Activated naive CD4-positive, alpha-beta T cell treated with anti-CD3 and anti-CD28 coated beads, Interleukin-2, amount 10 ng/mL, durations not matched to agents 7 days and 5 days (primary cell): ENCODE measurements around the gene LILRB2.

Source experiments
- CTCF ChIA-PET: fragments of 350-600 bp; sonication (Branson Sonifier 250); formaldehyde crosslinking; loops from one replicate; lab custom pipeline; 2021; ENCODE audit warnings: antibody characterized with exemption; lab: Charles Lee
- DNase-seq: peaks from one replicate; pipeline ENCODE4 v3.0.0-alpha.2; 2020
- H3K27ac Mint-ChIP-seq: one replicate; pipeline ENCODE4 v1.8.0; 2021; ENCODE audit warnings: mild to moderate bottlenecking, moderate library complexity, mixed read lengths
- H3K27me3 Mint-ChIP-seq: one replicate; pipeline ENCODE4 v1.8.0; 2021; ENCODE audit warnings: mild to moderate bottlenecking, mixed read lengths
- H3K36me3 Mint-ChIP-seq: one replicate; pipeline ENCODE4 v1.8.0; 2021; ENCODE audit warnings: mixed read lengths
- H3K4me1 Mint-ChIP-seq: one replicate; pipeline ENCODE4 v1.8.0; 2021; ENCODE audit warnings: mixed read lengths
- H3K4me3 Mint-ChIP-seq: one replicate; pipeline ENCODE4 v1.8.0; 2021; ENCODE audit warnings: mild to moderate bottlenecking, moderate library complexity, mixed read lengths
- H3K9me3 Mint-ChIP-seq: one replicate; pipeline ENCODE4 v1.8.0; 2021; ENCODE audit warnings: mixed read lengths

Gene LILRB2

DNA sequence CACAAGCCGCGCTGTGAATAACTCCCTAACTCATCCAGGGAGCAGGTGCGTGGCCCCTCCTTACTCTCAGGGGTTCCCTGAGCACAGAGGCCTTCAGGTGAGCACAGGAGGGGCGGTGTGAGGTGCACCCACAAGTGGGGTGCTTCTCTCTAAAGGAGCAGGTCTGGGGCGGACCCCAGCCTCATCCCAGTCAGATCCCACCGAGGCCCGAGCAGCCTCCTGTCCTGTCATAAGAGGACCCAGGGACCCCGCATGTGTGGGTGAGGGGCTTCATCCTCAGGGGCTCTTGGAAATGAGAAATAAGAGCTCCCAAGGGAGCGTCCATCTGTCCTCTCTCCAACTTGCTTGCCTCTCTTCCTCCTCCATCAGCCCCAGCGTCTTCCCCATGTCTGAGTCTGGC, 35.0 kb upstream of the LILRB2 start:
- Mint-ChIP-seq H3K4me3 (no peak overlapping the region), H3K36me3 (no peaks in the 10 kb centered on the region), H3K27me3 (peaks cover 72% of the 10 kb centered on the region), H3K9me3 (no peaks in the 10 kb centered on the region), H3K27ac (no peak overlapping the region), H3K4me1 (no peaks in the 10 kb centered on the region)
- DNase-seq, result no peak
- CTCF ChIA-PET, result interaction anchor here (1.0 kb wide), 1 partner anchor 11 kb away, joined by 3 read pairs; no protein-coding TSS in a partner anchor

- H3K9me3 Mint-ChIP-seq, result no peaks in the 10 kb centered on the region
- H3K4me1 Mint-ChIP-seq, result no peaks in the 10 kb centered on the region
- peaks cover 65% of the 10 kb centered on the region for H3K27me3 Mint-ChIP-seq
- no peak for DNase-seq
- no peak within 1 kb of the TSS for H3K4me3 Mint-ChIP-seq
- no peaks in the 10 kb centered on the region for H3K36me3 Mint-ChIP-seq
- CTCF ChIA-PET, result no interaction called here
- no peak within 1 kb of the TSS for H3K27ac Mint-ChIP-seq
Observed at GRCh38 chr19:54312436-54313377, 31.8 kb upstream of the LILRB2 start, which contains the start of gene LILRA5. LILRA5 (minus strand) TSS chr19:54313166; CDS start chr19:54313019, 147 bp downstream.

DNA sequence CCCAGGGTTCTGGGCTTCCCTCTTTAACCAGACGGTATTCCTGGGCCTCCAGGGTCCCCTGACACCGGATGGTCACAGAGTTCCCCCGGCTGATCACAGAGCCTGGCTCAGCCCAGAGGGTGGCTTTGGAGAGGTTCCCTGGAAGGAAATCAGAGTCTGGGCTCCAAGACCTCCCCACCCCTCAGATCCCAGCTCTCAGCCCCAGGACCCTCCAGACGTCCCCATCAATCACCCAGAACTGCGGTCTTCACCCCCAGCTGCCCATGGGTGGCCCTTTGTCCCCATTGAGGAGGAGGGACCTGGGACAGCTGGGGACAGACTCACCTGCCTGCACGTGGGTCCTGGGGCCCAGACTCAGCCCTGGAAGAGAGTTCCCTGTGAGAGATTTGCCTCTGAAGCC, 31.1 kb upstream of the LILRB2 start:
- DNase-seq, result no peak
- Mint-ChIP-seq H3K27me3 (peaks cover 65% of the 10 kb centered on the region), H3K9me3 (no peaks in the 10 kb centered on the region), H3K4me3 (no peak overlapping the region), H3K27ac (no peak overlapping the region), H3K4me1 (no peaks in the 10 kb centered on the region), H3K36me3 (no peaks in the 10 kb centered on the region)
- CTCF ChIA-PET, result no interaction called here

- CTCF ChIA-PET, result no interaction called here
- H3K4me3 Mint-ChIP-seq, result no peak overlapping the region
Observed at GRCh38 chr19:54311486-54311885, 30.6 kb upstream of the LILRB2 start.

DNA sequence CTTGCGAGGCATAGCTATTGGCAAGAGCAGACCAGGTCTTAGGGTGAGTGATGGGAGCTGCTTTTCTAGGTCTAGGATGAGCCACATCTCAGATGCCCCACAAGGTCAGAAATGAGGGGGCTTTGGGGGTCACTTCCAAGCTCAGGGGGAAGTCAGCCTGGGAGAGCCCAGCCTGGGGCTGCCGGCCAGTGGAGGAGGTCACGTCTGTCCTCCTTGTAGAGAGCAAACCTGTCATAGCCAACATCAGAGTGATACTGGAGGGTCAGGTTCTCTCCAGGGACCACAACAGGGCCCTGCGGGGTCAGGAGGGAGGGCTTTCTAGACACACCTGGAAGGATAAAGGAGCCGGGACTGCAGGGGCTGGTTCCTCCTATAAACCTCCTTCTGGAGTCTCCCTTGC, 29.6 kb upstream of the LILRB2 start:
- no peak overlapping the region for H3K27ac Mint-ChIP-seq
- no peak for DNase-seq
- CTCF ChIA-PET, result no interaction called here
- H3K27me3 Mint-ChIP-seq, result peaks cover 66% of the 10 kb centered on the region
- no peaks in the 10 kb centered on the region for H3K4me1 Mint-ChIP-seq
- H3K36me3 Mint-ChIP-seq, result no peaks in the 10 kb centered on the region
- no peaks in the 10 kb centered on the region for H3K9me3 Mint-ChIP-seq
- no peak overlapping the region for H3K4me3 Mint-ChIP-seq

More at GRCh38 chr19:54311486-54311885, 30.6 kb upstream of the LILRB2 start:
- no peak overlapping the region for H3K27ac Mint-ChIP-seq
- no peaks in the 10 kb centered on the region for H3K36me3 Mint-ChIP-seq
- H3K4me1 Mint-ChIP-seq, result no peaks in the 10 kb centered on the region
- peaks cover 64% of the 10 kb centered on the region for H3K27me3 Mint-ChIP-seq
- DNase-seq, result no peak
- H3K9me3 Mint-ChIP-seq, result no peaks in the 10 kb centered on the region

DNA sequence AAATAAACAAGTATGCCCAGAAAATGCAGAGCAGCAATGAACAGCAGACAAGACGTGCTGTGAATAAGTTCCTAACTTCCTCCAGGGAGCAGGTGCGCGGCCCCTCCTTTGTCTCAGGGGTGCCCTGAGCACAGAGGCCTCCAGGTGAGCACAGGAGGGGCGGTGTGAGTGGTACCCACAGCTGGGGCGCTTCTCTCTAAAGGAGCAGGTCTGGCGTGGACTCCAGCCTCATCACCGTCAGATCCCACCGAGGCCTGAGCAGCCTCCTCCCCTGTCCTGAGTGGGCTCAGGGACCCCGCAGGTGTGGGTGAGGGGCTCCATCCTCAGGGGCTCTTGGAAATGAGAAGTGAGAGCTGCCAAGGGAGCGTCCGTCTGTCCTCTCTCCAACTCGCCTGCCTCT, 28.9 kb upstream of the LILRB2 start:
- H3K27ac Mint-ChIP-seq, result no peak overlapping the region
- CTCF ChIA-PET, result no interaction called here

DNA sequence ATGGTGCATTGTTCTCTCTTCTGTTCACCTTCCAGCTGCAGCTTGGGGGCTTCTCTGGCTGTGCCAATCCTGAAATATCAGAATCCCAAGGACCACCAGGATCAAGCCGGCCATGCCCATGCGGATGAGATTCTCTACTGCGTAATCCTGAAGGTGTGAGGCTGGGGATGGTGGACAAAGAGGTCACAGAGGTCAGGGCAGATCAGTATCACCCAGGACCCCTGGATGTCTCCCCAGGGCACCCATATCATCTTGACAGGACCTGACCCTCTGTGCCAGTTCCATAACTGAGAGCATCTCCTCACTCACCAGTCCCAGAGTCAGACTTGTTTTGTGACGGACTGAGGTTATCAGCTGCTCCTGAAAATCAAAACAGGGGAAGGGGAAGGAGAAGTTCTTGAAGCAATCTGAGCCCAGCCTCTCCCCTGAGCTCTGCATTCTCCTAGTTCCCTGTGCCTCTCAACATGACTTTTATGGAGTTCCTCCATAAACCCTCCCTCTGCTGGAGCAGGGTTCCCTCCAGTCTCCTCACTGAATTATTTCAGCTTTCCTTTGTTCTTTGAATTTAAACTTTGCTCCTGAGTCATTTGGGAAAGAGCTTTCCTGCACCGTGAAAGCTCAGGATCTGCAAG, 26.6 kb upstream of the LILRB2 start:
- peaks cover 22% of the 10 kb centered on the region for H3K4me1 Mint-ChIP-seq
- H3K27me3 Mint-ChIP-seq, result peaks cover 61% of the 10 kb centered on the region
- H3K27ac Mint-ChIP-seq, result no peak overlapping the region
- DNase-seq, result no peak
- H3K9me3 Mint-ChIP-seq, result no peaks in the 10 kb centered on the region
- no peak overlapping the region for H3K4me3 Mint-ChIP-seq
- CTCF ChIA-PET, result interaction anchor here (1.0 to 1.2 kb wide), 2 partner anchors 39 to 132 kb away, joined by 3 read pairs; no protein-coding TSS in a partner anchor
- H3K36me3 Mint-ChIP-seq, result no peaks in the 10 kb centered on the region

More for the DNA sequence above, 28.9 kb upstream of the LILRB2 start:
- H3K36me3 Mint-ChIP-seq, result no peaks in the 10 kb centered on the region
- no peaks in the 10 kb centered on the region for H3K9me3 Mint-ChIP-seq
- peaks cover 70% of the 10 kb centered on the region for H3K27me3 Mint-ChIP-seq
- peaks cover 5% of the 10 kb centered on the region for H3K4me1 Mint-ChIP-seq
- DNase-seq, result no peak
- no peak overlapping the region for H3K4me3 Mint-ChIP-seq

DNA sequence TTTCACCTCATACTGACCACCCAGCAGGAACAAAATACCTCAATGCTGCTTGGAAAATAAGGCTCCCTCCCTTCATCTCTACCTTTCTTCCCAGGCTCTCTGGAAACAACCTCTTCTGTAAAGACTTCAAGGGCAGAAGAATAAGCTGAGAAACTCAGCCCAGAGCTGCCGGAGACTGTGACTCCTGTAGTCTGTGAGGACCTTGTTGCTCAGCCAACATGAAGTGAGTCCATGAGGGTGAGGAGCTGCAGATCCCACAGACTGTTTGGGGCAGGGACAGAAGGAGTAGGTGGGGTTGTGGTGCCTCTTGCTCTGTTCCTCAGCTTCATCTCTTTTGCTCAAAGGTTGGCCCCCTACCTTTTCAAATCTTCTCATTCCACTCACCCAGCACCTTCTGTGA, 24.2 kb upstream of the LILRB2 start:
- no peak for DNase-seq
- H3K27me3 Mint-ChIP-seq, result peaks cover 51% of the 10 kb centered on the region
- no peaks in the 10 kb centered on the region for H3K9me3 Mint-ChIP-seq
- H3K4me3 Mint-ChIP-seq, result no peak overlapping the region
- H3K27ac Mint-ChIP-seq, result no peak overlapping the region
- H3K4me1 Mint-ChIP-seq, result peaks cover 25% of the 10 kb centered on the region
- H3K36me3 Mint-ChIP-seq, result no peaks in the 10 kb centered on the region
- CTCF ChIA-PET, result no interaction called here

DNA sequence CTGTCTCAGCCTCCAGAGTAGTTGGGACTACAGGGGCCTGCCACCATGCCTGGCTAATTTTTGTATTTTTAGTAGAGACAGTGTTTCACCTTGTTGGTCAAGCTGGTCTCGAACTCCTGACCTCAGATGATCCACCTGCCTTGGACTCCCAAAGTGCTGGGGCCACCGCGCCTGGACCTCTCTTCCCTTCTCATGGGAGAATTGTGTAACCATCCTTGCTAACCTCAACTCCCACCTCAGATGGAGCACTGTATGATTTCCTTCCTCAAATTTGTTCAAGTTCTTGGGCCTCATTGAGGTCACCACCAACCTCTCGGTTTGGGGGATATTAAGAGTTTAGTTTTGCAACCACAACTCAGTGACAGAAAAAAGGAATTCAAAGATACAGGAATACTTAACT, 21.3 kb upstream of the LILRB2 start:
- H3K4me1 Mint-ChIP-seq, result peaks cover 25% of the 10 kb centered on the region
- no peak overlapping the region for H3K27ac Mint-ChIP-seq
- CTCF ChIA-PET, result no interaction called here
- no peak overlapping the region for H3K4me3 Mint-ChIP-seq
- H3K27me3 Mint-ChIP-seq, result peaks cover 60% of the 10 kb centered on the region
- DNase-seq, result no peak
- H3K36me3 Mint-ChIP-seq, result no peaks in the 10 kb centered on the region
- no peaks in the 10 kb centered on the region for H3K9me3 Mint-ChIP-seq

GRCh38 chr19:54299515-54299914, 18.6 kb upstream of the LILRB2 start:
- H3K4me3 Mint-ChIP-seq, result no peak overlapping the region
- CTCF ChIA-PET, result interaction anchor here (3.8 kb wide), 1 partner anchor 34 kb away, joined by 16 read pairs; no protein-coding TSS in a partner anchor
- peaks cover 17% of the 10 kb centered on the region for H3K4me1 Mint-ChIP-seq

GRCh38 chr19:54299126-54299498, 18.2 kb upstream of the LILRB2 start:
- no peak overlapping the region for H3K27ac Mint-ChIP-seq
- no peak for DNase-seq
- peaks cover 37% of the 10 kb centered on the region for H3K27me3 Mint-ChIP-seq
- no peaks in the 10 kb centered on the region for H3K9me3 Mint-ChIP-seq
- H3K4me3 Mint-ChIP-seq, result no peak overlapping the region
- CTCF ChIA-PET, result interaction anchor here (3.8 kb wide), 1 partner anchor 33 kb away, joined by 16 read pairs; no protein-coding TSS in a partner anchor
- H3K4me1 Mint-ChIP-seq, result peaks cover 13% of the 10 kb centered on the region
- H3K36me3 Mint-ChIP-seq, result no peaks in the 10 kb centered on the region

More at GRCh38 chr19:54299515-54299914, 18.6 kb upstream of the LILRB2 start:
- Mint-ChIP-seq H3K27ac (no peak overlapping the region), H3K36me3 (no peaks in the 10 kb centered on the region), H3K9me3 (no peaks in the 10 kb centered on the region), H3K27me3 (peaks cover 36% of the 10 kb centered on the region)
- no peak for DNase-seq

DNA sequence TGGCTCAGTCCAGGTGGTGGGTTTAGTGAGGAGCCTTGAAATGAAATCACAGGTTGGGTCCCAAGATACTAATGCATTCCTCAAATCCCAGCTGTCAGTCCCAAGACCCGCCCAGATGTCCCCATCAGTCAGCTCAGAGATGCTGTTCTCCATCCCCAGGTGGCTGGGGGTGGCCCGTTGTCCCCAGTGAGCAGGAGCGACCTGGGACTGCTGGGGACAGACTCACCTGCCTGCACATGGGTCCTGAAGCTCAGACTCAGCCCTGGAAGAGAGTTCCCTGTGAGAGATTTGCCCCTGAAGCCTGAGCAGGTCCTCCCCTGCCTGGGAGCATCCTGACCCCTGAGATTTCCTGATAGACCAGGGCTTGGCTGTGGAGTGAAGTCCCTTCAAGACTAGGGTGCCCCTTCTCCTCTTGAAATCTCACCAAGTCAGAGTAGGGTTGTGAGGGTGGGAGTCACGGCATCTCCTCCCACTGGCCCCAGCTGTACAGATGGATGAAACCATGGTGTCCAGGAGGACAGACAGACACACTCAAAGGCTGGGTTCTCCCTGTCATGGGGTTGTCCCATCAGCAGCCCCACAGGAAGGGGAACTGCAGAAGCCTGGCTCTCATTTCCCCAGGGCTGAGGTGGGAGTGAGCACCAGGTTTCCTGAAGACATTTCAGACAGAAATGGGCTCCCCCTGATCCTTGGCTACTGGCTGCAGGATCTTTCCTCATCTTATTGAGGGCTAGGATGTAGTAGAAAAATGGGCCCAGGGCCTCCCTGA, 17.6 kb upstream of the LILRB2 start:
- no peak overlapping the region for H3K4me3 Mint-ChIP-seq
- H3K27me3 Mint-ChIP-seq, result peaks cover 42% of the 10 kb centered on the region
- H3K27ac Mint-ChIP-seq, result no peak overlapping the region
- CTCF ChIA-PET, result interaction anchor here (3.8 kb wide), 1 partner anchor 33 kb away, joined by 16 read pairs; no protein-coding TSS in a partner anchor
- no peaks in the 10 kb centered on the region for H3K9me3 Mint-ChIP-seq
- H3K4me1 Mint-ChIP-seq, result peaks cover 7% of the 10 kb centered on the region
- no peak for DNase-seq
- H3K36me3 Mint-ChIP-seq, result no peaks in the 10 kb centered on the region

DNA sequence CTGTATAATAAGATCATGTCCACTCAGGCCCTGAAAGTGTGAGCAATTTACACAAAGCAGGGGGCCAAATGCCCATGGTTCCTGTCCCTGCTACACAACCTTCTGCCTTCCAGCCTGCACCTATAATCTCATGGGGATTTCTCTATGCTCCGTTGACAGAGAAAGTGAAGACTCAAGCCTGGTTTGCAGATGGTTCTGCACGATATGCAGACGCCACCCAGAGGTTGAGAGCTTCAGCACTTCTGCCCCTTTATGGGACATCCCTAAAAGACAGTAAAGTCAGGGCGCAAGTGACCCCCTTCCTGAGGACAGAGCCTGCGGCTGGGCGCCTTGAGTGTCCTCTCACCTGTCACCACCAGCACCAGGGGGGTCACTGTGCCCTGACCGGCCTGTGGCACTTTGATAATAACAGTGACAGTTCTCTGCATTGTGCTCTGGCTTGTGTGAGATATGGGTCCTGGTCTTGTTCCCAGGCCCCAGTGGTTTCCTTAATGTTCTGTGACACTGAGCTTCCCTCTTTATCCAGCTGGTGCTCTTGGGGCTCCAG, 16.9 kb upstream of the LILRB2 start:
- no peak for DNase-seq
- Mint-ChIP-seq H3K9me3 (no peaks in the 10 kb centered on the region), H3K4me3 (no peak overlapping the region), H3K27me3 (peaks cover 49% of the 10 kb centered on the region), H3K27ac (no peak overlapping the region), H3K4me1 (peaks cover 2% of the 10 kb centered on the region), H3K36me3 (no peaks in the 10 kb centered on the region)
- CTCF ChIA-PET, result interaction anchor here (3.8 kb wide), 1 partner anchor 32 kb away, joined by 16 read pairs; no protein-coding TSS in a partner anchor
